T47D (cell line): ENCODE measurements around the gene MAST4.

Source experiments
- DNase-seq, 2 experiments: peaks; one replicate each; pipeline versions ENCODE4 v3.0.0 to v3.0.0-alpha.2; 2011 to 2012; ENCODE audit warnings: low read depth in 1 of 2, low spot score in 1 of 2
- JUND ChIP-seq: IDR thresholded peaks from 2 replicates; pipeline ENCODE4 v1.6.1; 2012; ENCODE audit warnings: low read depth
- in situ Hi-C: cut with HindIII; loops from 2 replicates; pipeline ENCODE4 v1.10.0; 2016; ENCODE audit warnings: low sequenced_read_pairs, low pct_unique_long_range_greater_than_20kb

The MAST4 gene

GRCh38 chr5:66573733-66574132 lies 22.5 kb upstream of the MAST4 start:
- in situ Hi-C loops, result no loop called here
- no peak for TF ChIP-seq JUND
- no peak for DNase-seq

GRCh38 chr5:66582499-66583165 lies 13.6 kb upstream of the MAST4 start:
- DNase-seq, result no peak
- no peak for TF ChIP-seq JUND
- in situ Hi-C loops, result no loop called here

- no peak for DNase-seq
- in situ Hi-C loops, result no loop called here
- TF ChIP-seq JUND, result no peak
These were observed 10.9 kb upstream of the MAST4 start for GRCh38 chr5:66585291-66585690.

GRCh38 chr5:66587771-66588170 lies 8.4 kb upstream of the MAST4 start:
- TF ChIP-seq JUND, result no peak
- in situ Hi-C loops, result no loop called here
- no peak for DNase-seq

- peak in 1 of 2 experiments; percentile 12 for DNase-seq
- in situ Hi-C loops, result no loop called here
These were observed 516 bp downstream of the MAST4 start for GRCh38 chr5:66596636-66597182.

GRCh38 chr5:66597183-66597757 lies 1.1 kb downstream of the MAST4 start:
- peak; percentile 61 to 76 for DNase-seq
- TF ChIP-seq JUND, result no peak
- in situ Hi-C loops, result no loop called here

More at GRCh38 chr5:66596636-66597182, 516 bp downstream of the MAST4 start:
- TF ChIP-seq JUND, result no peak

- no peak for TF ChIP-seq JUND
- DNase-seq, result no peak
- in situ Hi-C loops, result no loop called here
These were observed 6.4 kb downstream of the MAST4 start for GRCh38 chr5:66602621-66603020.

- in situ Hi-C loops, result no loop called here
These were observed 7.0 kb downstream of the MAST4 start for GRCh38 chr5:66603164-66603563.

GRCh38 chr5:66603881-66604280 lies 7.7 kb downstream of the MAST4 start:
- DNase-seq, result no peak
- TF ChIP-seq JUND, result no peak
- in situ Hi-C loops, result no loop called here

More at GRCh38 chr5:66603164-66603563, 7.0 kb downstream of the MAST4 start:
- no peak for DNase-seq
- TF ChIP-seq JUND, result no peak

- in situ Hi-C loops, result no loop called here
- DNase-seq, result no peak
- no peak for TF ChIP-seq JUND
These were observed 10.5 kb downstream of the MAST4 start for GRCh38 chr5:66606713-66607112.

- no peak for DNase-seq
- no peak for TF ChIP-seq JUND
- in situ Hi-C loops, result no loop called here
These were observed 12.3 kb downstream of the MAST4 start for GRCh38 chr5:66608501-66608900.

GRCh38 chr5:66609615-66610014 lies 13.4 kb downstream of the MAST4 start:
- TF ChIP-seq JUND, result no peak
- in situ Hi-C loops, result no loop called here

GRCh38 chr5:66612226-66612625 lies 16.0 kb downstream of the MAST4 start:
- in situ Hi-C loops, result no loop called here
- no peak for DNase-seq
- no peak for TF ChIP-seq JUND

More at GRCh38 chr5:66609615-66610014, 13.4 kb downstream of the MAST4 start:
- no peak for DNase-seq
